ENCODE results near the gene LRP2. TPM values are rescaled to one million over a fixed set of nuclear protein-coding genes. Genes with fewer than 3 reads are reported as not detected.

Gene LRP2
- total and polyA plus RNA-seq, 2 of the 8 experiments (the other 6 are each of a cell fraction or from before 2014, with no cell fraction given) = 2.0 to 2.9 TPM

GRCh38 chr2:169108099-169108884 lies 254.0 kb downstream of the LRP2 start (continued):
- TF ChIP-seq PHF8 (conservative IDR thresholded peaks at IDR 0.05; ENCODE audit: low read depth, low read length) (no peak), POLR2AphosphoS5 (IDR thresholded peaks at IDR 0.05; ENCODE audit: low read depth, low read length) (no peak), ATF3 (IDR thresholded peaks at IDR 0.05; ENCODE audit: insufficient read depth, low read depth, low read length) (no peak), TBP (IDR thresholded peaks at IDR 0.05; ENCODE audit: low read depth, low read length) (no peak)

All from H1 (cell line).